GM06990 (cell line): ENCODE measurements around the gene FYN.
"Not testable (repeated sequence)": the region's sequence is repeated elsewhere in the genome, so short reads cannot be mapped to it uniquely, and the experiment has no call there.

ENCODE experiments used
- DNase-seq: peaks from one replicate; pipeline ENCODE4 v3.0.0-alpha.2; 2011; ENCODE audit not compliant: insufficient read length; ENCODE audit errors: extremely low read depth
- H3K27me3 ChIP-seq: replicated peaks from 2 replicates; pipeline ENCODE4 v1.6.0; 2011; ENCODE audit warnings: low read length; ENCODE audit not compliant: control insufficient read depth, insufficient read depth
- H3K36me3 ChIP-seq: 2 replicates; pipeline ENCODE4 v1.5.1; 2011; ENCODE audit warnings: low read length; ENCODE audit not compliant: control insufficient read depth, insufficient read depth
- H3K4me3 ChIP-seq: replicated peaks from 2 replicates; pipeline ENCODE4 v1.5.1; 2011; ENCODE audit warnings: low read depth, mild to moderate bottlenecking, control low read depth, low read length
- TF ChIP-seq, protein P1 (sequence below): IDR thresholded peaks from 2 replicates; pipeline ENCODE4 v1.5.1; 2011; ENCODE audit warnings: low read length, control low read depth, mild to moderate bottlenecking, inconsistent platforms; ENCODE audit not compliant: insufficient read depth, poor library complexity, severe bottlenecking

FYN gene

DNA sequence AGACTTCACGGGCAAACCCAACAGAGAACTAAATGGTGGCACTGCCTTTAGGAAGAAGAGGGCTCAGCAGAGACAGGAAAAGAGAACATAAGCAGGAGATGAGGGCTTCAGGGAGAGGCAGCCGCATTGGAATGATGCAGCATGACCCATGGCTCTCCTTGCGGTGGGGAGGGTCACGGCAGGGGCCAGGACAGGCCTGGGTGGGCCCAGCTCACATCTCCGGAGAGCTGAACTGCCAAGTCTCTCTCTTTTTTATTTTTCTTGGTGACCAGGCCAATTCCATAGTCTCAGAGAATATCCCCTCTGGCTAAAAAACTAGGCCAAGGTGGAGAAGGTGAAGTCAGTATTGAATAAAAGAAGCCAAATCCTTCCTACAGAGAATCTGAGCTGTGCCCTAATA, 190.1 kb downstream of the FYN start:
- Histone ChIP-seq H3K4me3 (no peak overlapping the region), H3K36me3 (peaks cover 2% of the 10 kb centered on the region), H3K27me3 (no peaks in the 10 kb centered on the region)
- TF ChIP-seq, protein P1, sequence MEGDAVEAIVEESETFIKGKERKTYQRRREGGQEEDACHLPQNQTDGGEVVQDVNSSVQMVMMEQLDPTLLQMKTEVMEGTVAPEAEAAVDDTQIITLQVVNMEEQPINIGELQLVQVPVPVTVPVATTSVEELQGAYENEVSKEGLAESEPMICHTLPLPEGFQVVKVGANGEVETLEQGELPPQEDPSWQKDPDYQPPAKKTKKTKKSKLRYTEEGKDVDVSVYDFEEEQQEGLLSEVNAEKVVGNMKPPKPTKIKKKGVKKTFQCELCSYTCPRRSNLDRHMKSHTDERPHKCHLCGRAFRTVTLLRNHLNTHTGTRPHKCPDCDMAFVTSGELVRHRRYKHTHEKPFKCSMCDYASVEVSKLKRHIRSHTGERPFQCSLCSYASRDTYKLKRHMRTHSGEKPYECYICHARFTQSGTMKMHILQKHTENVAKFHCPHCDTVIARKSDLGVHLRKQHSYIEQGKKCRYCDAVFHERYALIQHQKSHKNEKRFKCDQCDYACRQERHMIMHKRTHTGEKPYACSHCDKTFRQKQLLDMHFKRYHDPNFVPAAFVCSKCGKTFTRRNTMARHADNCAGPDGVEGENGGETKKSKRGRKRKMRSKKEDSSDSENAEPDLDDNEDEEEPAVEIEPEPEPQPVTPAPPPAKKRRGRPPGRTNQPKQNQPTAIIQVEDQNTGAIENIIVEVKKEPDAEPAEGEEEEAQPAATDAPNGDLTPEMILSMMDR, result no peak
- no peak for DNase-seq

DNA sequence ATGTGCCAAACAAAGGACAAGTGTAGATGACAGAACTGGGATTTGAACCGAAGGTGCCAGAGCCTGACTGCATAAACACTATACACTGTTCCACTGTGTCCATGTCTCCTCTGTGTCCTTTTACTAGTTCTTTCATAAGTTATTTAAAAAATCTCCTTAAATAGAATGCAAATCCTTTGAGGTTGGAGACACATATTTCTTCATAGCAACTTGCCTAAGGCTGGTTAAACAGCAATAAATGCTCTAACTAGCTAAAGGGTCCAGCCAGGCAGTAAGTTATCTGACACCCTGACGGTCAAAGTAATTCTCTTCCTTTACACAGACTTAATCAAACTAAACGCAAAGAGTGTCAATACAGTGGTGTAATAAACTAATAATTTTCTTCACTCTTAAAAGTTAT, 191.4 kb downstream of the FYN start:
- H3K36me3 ChIP-seq, result peaks cover 2% of the 10 kb centered on the region
- H3K27me3 ChIP-seq, result no peaks in the 10 kb centered on the region
- DNase-seq, result no peak
- TF ChIP-seq, protein P1, result no peak
- H3K4me3 ChIP-seq, result no peak overlapping the region

DNA sequence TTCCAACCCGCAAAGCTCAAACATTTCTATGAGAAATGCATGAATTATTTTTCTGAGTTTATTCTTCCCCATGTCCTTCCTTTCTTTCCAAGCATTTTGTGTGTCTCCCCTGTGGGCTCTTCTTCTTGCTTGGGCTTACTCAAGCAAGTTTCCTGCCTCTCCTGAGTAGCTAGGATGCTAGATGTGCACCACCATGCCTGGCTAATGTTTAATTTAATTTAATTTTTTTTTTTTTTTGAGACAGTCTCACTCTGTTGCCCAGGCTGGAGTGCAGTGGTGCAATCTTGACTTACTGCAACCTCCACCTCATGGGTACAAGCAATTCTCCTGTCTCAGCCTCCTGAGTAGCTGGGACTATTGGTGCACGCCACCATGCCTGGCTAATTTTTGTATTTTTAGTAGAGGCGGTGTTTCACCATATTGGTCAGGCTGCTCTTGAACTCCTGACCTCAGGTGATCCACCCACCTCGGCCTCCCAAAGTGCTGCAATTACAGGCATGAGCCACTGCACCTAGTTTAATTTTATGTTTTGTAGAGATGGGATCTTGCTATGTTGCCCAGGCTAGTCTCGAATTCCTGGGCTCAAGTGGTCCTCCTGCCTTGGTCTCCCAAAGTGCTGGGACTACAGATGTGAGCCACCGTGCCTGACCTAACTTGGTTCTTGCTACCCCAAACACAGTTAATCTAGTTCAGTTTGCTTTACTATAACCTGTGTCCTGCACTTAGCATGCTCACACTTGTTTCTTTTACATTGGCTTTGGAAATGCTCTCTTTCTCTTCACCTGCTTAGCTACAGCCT, 192.2 kb downstream of the FYN start:
- not testable (repeated sequence) for H3K4me3 ChIP-seq, H3K36me3 ChIP-seq, DNase-seq, H3K27me3 ChIP-seq

DNA sequence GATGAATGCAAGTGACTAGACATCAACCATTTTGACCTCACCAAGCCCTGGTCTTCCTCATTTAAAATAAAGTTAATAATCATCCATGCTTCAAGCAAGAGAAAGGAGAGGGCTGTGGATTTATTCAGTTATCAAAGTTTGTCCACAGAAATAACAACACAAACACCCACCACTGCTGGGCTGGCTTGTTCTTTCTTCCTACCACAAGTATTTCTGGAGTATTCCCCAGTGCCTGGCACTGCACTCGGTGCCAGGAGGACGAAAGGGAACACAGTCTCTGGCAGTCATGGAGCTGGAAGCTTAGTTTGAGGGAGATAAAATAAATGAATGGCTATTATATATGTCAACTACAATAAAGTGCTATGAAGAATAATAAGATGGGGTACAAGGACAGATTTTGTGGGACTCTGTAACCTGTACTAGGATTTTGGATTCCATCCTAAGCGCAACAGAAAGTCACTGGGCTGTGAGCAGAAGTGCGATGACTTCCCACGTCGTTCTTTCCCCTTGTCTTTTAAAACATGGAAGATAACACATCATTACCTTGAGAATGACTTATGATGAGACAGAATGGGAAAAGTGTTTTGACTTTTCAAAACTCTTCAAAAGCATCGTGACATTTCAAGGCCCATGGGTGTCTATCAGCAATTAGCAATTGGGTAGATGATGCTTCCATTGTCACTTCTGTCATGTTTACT, 193.1 kb downstream of the FYN start:
- TF ChIP-seq, protein P1, result no peak
- H3K27me3 ChIP-seq, result no peaks in the 10 kb centered on the region
- H3K36me3 ChIP-seq, result peaks cover 2% of the 10 kb centered on the region
- H3K4me3 ChIP-seq, result no peak overlapping the region
- no peak for DNase-seq

DNA sequence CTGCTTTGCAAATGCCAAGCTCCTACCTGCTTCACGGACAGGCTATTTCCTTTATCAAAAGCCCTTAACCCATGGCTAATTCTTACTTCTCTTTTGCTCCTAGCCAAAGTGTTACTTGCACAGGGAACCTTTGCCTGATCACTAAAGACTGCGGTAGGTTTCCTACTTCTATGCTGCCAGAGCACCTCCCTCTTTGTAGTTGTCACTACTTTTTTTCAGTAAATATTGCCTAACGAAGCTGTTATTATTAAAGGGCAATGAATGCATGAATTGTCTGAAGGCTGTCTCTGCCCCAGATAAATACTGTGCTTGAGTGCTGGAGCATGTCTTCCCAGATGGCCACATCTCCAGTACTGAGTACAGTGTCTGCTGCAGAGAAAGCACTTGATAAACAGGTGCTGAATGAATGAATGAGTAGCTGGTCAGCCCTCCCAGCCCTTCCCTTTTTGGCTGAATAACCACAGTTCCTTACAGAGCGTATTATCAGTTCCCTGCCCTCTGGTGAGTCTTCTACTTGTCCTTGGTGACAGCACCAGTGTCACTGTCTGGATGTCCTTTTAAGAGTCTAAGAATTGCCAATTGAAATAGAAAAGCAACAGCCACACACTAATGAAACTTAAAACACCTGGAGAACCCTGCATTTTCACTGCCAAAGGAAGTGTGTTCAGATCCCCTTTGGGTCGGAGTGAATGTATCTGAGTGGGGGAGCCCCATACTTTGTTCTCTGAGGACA, 194.0 kb downstream of the FYN start:
- H3K27me3 ChIP-seq, result no peaks in the 10 kb centered on the region
- no peak overlapping the region for H3K4me3 ChIP-seq
- TF ChIP-seq, protein P1, result no peak
- no peak for DNase-seq
- peaks cover 2% of the 10 kb centered on the region for H3K36me3 ChIP-seq
